ENCODE measurements around the gene SCTR. TPM values are rescaled to one million over a fixed set of nuclear protein-coding genes. Genes with fewer than 3 reads are reported as not detected.

Gene SCTR
- total RNA-seq, 1 donor from 2014 or later: not detected

DNA sequence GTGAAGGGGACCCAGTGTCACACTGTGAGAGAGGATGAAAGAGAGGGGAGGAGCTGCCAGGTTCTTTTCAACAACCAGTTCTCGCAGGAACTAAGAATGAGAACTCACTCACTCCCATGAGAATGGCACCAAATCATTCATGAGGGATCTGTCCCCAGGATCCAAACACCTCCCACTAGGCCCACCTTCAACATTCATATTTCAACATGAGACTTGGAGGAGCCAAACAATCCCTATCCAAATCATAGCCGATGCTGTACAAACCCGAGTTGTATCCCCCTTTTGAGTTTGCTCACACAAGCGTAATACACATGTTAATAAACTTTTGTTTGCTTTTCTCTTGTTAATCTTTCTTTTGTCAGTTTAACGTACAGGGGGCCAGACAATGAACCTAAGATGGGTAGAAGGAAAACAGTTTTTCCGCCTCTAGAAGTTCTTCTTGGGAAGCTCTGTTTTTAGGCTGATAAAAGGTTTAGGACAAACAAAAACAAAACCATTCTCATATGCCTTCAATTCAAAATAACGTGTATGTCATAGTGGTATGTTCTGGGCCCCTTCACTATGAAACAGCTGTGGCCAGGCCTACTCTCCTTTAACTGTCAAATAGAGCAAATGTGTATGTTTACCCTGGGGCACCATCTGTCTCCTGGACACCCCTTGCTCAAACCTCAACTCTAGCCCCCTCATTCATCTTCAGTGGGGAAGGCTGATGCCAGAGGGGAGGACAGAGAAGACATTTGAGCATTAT lies 101.7 kb downstream of the SCTR start:
- H3K4me3 Mint-ChIP-seq: no peak overlapping the region
- H3K27me3 Mint-ChIP-seq (ENCODE audit: insufficient read depth, low read depth): peaks cover 10% of the 10 kb centered on the region
- H3K27ac Mint-ChIP-seq: no peak overlapping the region
- TF ChIP-seq EZH2phosphoT487 (IDR thresholded peaks at IDR 0.05) (no peak), EZH2 (IDR thresholded peaks at IDR 0.05) (no peak)
- TF ChIP-seq, protein P1, sequence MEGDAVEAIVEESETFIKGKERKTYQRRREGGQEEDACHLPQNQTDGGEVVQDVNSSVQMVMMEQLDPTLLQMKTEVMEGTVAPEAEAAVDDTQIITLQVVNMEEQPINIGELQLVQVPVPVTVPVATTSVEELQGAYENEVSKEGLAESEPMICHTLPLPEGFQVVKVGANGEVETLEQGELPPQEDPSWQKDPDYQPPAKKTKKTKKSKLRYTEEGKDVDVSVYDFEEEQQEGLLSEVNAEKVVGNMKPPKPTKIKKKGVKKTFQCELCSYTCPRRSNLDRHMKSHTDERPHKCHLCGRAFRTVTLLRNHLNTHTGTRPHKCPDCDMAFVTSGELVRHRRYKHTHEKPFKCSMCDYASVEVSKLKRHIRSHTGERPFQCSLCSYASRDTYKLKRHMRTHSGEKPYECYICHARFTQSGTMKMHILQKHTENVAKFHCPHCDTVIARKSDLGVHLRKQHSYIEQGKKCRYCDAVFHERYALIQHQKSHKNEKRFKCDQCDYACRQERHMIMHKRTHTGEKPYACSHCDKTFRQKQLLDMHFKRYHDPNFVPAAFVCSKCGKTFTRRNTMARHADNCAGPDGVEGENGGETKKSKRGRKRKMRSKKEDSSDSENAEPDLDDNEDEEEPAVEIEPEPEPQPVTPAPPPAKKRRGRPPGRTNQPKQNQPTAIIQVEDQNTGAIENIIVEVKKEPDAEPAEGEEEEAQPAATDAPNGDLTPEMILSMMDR (IDR thresholded peaks at IDR 0.05): no peak
- Histone ChIP-seq H4K20me1 (ENCODE audit: low read depth) (no peaks in the 10 kb centered on the region), H3K27ac (no peak overlapping the region), H3K4me2 (no peak overlapping the region), H3K9ac (no peak overlapping the region), H3K4me1 (no peaks in the 10 kb centered on the region), H3K9me3 (ENCODE audit: low read depth) (no peaks in the 10 kb centered on the region), H3K4me3 (no peak overlapping the region), H3F3A (ENCODE audit: low read depth) (peaks cover 3% of the 10 kb centered on the region), H3K27me3 (no peaks in the 10 kb centered on the region), H2AFZ (replicated peaks) (no peak overlapping the region), H3K36me3 (no peaks in the 10 kb centered on the region), H3K79me2 (ENCODE audit: low read depth) (no peaks in the 10 kb centered on the region)
- H3K9me3 Mint-ChIP-seq: peaks cover 17% of the 10 kb centered on the region
- peaks cover 2% of the 10 kb centered on the region for H3K36me3 Mint-ChIP-seq
- H3K4me1 Mint-ChIP-seq: peaks cover 16% of the 10 kb centered on the region
- no peak for DNase-seq (ENCODE audit: low spot score)

DNA sequence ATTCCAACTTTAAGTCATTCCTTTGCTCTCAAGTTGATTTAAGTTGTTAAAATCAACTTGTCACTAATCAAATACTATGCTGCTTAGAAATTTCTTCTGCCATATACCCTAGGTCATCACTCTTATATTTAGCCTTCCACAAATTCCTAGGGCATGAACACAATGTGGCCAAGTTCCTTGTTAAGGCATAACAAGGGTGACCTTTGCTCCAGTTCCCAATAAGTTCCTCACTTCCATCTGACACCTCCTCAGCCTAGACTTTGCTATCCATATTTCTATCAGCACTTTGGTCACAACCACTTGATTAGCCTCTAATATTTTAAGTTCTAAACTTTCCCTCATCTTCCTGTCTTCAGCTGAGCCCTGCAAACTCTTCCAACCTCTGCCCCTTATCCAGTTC lies 102.5 kb downstream of the SCTR start:
- H3K27me3 Mint-ChIP-seq (ENCODE audit: insufficient read depth, low read depth): peaks cover 8% of the 10 kb centered on the region
- H3K27ac Mint-ChIP-seq: no peak overlapping the region
- Histone ChIP-seq H3K4me3 (no peak overlapping the region), H4K20me1 (ENCODE audit: low read depth) (no peaks in the 10 kb centered on the region), H3K36me3 (no peaks in the 10 kb centered on the region), H3F3A (ENCODE audit: low read depth) (no peaks in the 10 kb centered on the region), H2AFZ (replicated peaks) (no peak overlapping the region), H3K9me3 (ENCODE audit: low read depth) (no peaks in the 10 kb centered on the region), H3K27me3 (no peaks in the 10 kb centered on the region), H3K79me2 (ENCODE audit: low read depth) (no peaks in the 10 kb centered on the region), H3K27ac (no peak overlapping the region), H3K9ac (no peak overlapping the region), H3K4me1 (no peaks in the 10 kb centered on the region), H3K4me2 (no peak overlapping the region)
- no peak overlapping the region for H3K4me3 Mint-ChIP-seq
- H3K36me3 Mint-ChIP-seq: peaks cover 2% of the 10 kb centered on the region
- peaks cover 17% of the 10 kb centered on the region for H3K9me3 Mint-ChIP-seq
- no peak for TF ChIP-seq EZH2phosphoT487 (IDR thresholded peaks at IDR 0.05)
- TF ChIP-seq, protein P1 (IDR thresholded peaks at IDR 0.05): no peak
- no peak for TF ChIP-seq EZH2 (IDR thresholded peaks at IDR 0.05)
- no peak for DNase-seq (ENCODE audit: low spot score)
- H3K4me1 Mint-ChIP-seq: peaks cover 10% of the 10 kb centered on the region

DNA sequence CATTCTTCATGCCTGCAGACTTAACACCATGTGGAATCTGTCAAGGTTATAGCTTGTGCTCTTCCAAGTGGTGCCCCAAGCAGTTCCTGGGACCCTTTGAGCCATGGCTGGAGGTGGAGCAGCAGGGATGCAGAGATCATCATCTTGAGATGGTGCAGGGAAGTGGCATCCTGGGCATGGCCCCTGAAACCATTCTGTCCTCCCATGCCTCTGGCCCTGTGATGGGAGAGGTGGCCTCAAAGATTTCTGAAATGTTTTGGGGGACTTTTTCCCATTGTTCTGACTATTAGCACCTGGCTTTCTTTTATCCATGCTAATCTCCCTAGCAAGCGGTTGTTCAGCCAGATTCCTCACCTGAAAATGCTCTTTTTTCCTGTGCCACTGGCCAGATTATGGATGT lies 103.0 kb downstream of the SCTR start:
- peaks cover 6% of the 10 kb centered on the region for H3K27me3 Mint-ChIP-seq (ENCODE audit: insufficient read depth, low read depth)
- peaks cover 8% of the 10 kb centered on the region for H3K4me1 Mint-ChIP-seq
- Histone ChIP-seq H2AFZ (replicated peaks) (no peak overlapping the region), H3K4me2 (no peak overlapping the region), H3K9ac (no peak overlapping the region), H3K27ac (no peak overlapping the region), H3K79me2 (ENCODE audit: low read depth) (no peaks in the 10 kb centered on the region), H3K36me3 (no peaks in the 10 kb centered on the region), H3K4me3 (no peak overlapping the region), H3K27me3 (no peaks in the 10 kb centered on the region), H3K9me3 (ENCODE audit: low read depth) (no peaks in the 10 kb centered on the region), H3K4me1 (no peaks in the 10 kb centered on the region), H3F3A (ENCODE audit: low read depth) (no peaks in the 10 kb centered on the region), H4K20me1 (ENCODE audit: low read depth) (no peaks in the 10 kb centered on the region)
- TF ChIP-seq, protein P1 (IDR thresholded peaks at IDR 0.05): no peak
- TF ChIP-seq EZH2phosphoT487 (IDR thresholded peaks at IDR 0.05) (no peak), EZH2 (IDR thresholded peaks at IDR 0.05) (no peak)
- peaks cover 2% of the 10 kb centered on the region for H3K36me3 Mint-ChIP-seq
- no peak overlapping the region for H3K27ac Mint-ChIP-seq
- no peak overlapping the region for H3K4me3 Mint-ChIP-seq
- H3K9me3 Mint-ChIP-seq: peaks cover 17% of the 10 kb centered on the region
- DNase-seq (ENCODE audit: low spot score): no peak
